ENCODE measurements around the gene RNMT.
"Not testable (repeated sequence)": the region's sequence is repeated elsewhere in the genome, so short reads cannot be mapped to it uniquely, and the experiment has no call there.

RNMT gene

GRCh38 chr18:13735681-13736080 is 9.2 kb downstream of the RNMT start:
- DNase-seq (ENCODE audit: low read depth), result no peak

GRCh38 chr18:13745696-13746095 is 19.2 kb downstream of the RNMT start:
- DNase-seq (ENCODE audit: low read depth), result no peak

- DNase-seq (ENCODE audit: low read depth), result no peak
Measured at GRCh38 chr18:13746633-13747032, 20.2 kb downstream of the RNMT start.

- DNase-seq (ENCODE audit: low read depth), result not testable (repeated sequence)
Measured at GRCh38 chr18:13751599-13751998, 25.1 kb downstream of the RNMT start.

- no peak for DNase-seq (ENCODE audit: low read depth)
Measured at GRCh38 chr18:13756261-13756660, 29.8 kb downstream of the RNMT start.

GRCh38 chr18:13756671-13757070 is 30.2 kb downstream of the RNMT start:
- DNase-seq (ENCODE audit: low read depth), result no peak

- DNase-seq (ENCODE audit: low read depth), result no peak
Measured at GRCh38 chr18:13758622-13759021, 32.1 kb downstream of the RNMT start.

- no peak for DNase-seq (ENCODE audit: low read depth)
Measured at GRCh38 chr18:13760047-13760446, 33.6 kb downstream of the RNMT start.

- no peak for DNase-seq (ENCODE audit: low read depth)
Measured at GRCh38 chr18:13762690-13763439, 36.4 kb downstream of the RNMT start.

GRCh38 chr18:13775058-13775457 is 48.6 kb downstream of the RNMT start:
- no peak for DNase-seq (ENCODE audit: low read depth)

- DNase-seq (ENCODE audit: low read depth), result no peak
Measured at GRCh38 chr18:13791181-13791580, 64.7 kb downstream of the RNMT start.

- DNase-seq (ENCODE audit: low read depth), result no peak
Measured at GRCh38 chr18:13793819-13794218, 67.3 kb downstream of the RNMT start.

GRCh38 chr18:13796515-13796914 is 70.0 kb downstream of the RNMT start:
- no peak for DNase-seq (ENCODE audit: low read depth)

- no peak for DNase-seq (ENCODE audit: low read depth)
Measured at GRCh38 chr18:13797157-13797611, 70.7 kb downstream of the RNMT start.

GRCh38 chr18:13799396-13799795 is 72.9 kb downstream of the RNMT start:
- DNase-seq (ENCODE audit: low read depth), result no peak

- DNase-seq (ENCODE audit: low read depth), result peak; percentile 22
Measured at GRCh38 chr18:13800505-13801259, 74.2 kb downstream of the RNMT start.

GRCh38 chr18:13801260-13801601 is 74.8 kb downstream of the RNMT start:
- no peak for DNase-seq (ENCODE audit: low read depth)

GRCh38 chr18:13804305-13804704 is 77.8 kb downstream of the RNMT start:
- no peak for DNase-seq (ENCODE audit: low read depth)

GRCh38 chr18:13808294-13809042 is 82.0 kb downstream of the RNMT start:
- no peak for DNase-seq (ENCODE audit: low read depth)

- DNase-seq (ENCODE audit: low read depth), result no peak
Measured at GRCh38 chr18:13809043-13809430, 82.6 kb downstream of the RNMT start.

- DNase-seq (ENCODE audit: low read depth), result no peak
Measured at GRCh38 chr18:13809531-13810255, 83.2 kb downstream of the RNMT start.

- DNase-seq (ENCODE audit: low read depth), result no peak
Measured at GRCh38 chr18:13810950-13811485, 84.5 kb downstream of the RNMT start.

All from activated T-cell treated with anti-CD3 and anti-CD28 coated beads for 24 hours (primary cell).